Measurements from ENCODE around the gene SLC16A11.
A peak's percentile ranks its signal among the peaks of the same experiment; 100 is the strongest.

Gene SLC16A11

GRCh38 chr17:7011415-7011814 is 32.5 kb downstream of the SLC16A11 start:
- no peaks in the 10 kb centered on the region for H3K9me3 Mint-ChIP-seq (ENCODE audit: low read depth)
- H3K4me3 Mint-ChIP-seq: peak overlapping the region; percentile 97
- H3K27ac Mint-ChIP-seq: peak overlapping the region; percentile 99
- peaks cover 55% of the 10 kb centered on the region for H3K4me1 Mint-ChIP-seq (ENCODE audit: low read depth)
- H3K36me3 Mint-ChIP-seq: peaks cover 5% of the 10 kb centered on the region
- no peaks in the 10 kb centered on the region for H3K27me3 Mint-ChIP-seq

GRCh38 chr17:7010523-7010922 is 33.4 kb downstream of the SLC16A11 start:
- peak overlapping the region; percentile 97 for H3K4me3 Mint-ChIP-seq
- H3K4me1 Mint-ChIP-seq (ENCODE audit: low read depth): peaks cover 46% of the 10 kb centered on the region
- H3K9me3 Mint-ChIP-seq (ENCODE audit: low read depth): no peaks in the 10 kb centered on the region
- H3K36me3 Mint-ChIP-seq: peaks cover 3% of the 10 kb centered on the region
- H3K27ac Mint-ChIP-seq: peak overlapping the region; percentile 50
- H3K27me3 Mint-ChIP-seq: no peaks in the 10 kb centered on the region

GRCh38 chr17:7007143-7007542 is 36.7 kb downstream of the SLC16A11 start:
- H3K27me3 Mint-ChIP-seq: no peaks in the 10 kb centered on the region
- no peaks in the 10 kb centered on the region for H3K9me3 Mint-ChIP-seq (ENCODE audit: low read depth)
- no peak overlapping the region for H3K4me3 Mint-ChIP-seq
- peaks cover 3% of the 10 kb centered on the region for H3K36me3 Mint-ChIP-seq
- H3K4me1 Mint-ChIP-seq (ENCODE audit: low read depth): peaks cover 41% of the 10 kb centered on the region
- peak overlapping the region; percentile 50 for H3K27ac Mint-ChIP-seq

- no peaks in the 10 kb centered on the region for H3K9me3 Mint-ChIP-seq (ENCODE audit: low read depth)
- H3K4me3 Mint-ChIP-seq: no peak overlapping the region
- H3K27ac Mint-ChIP-seq: no peak overlapping the region
- H3K27me3 Mint-ChIP-seq: no peaks in the 10 kb centered on the region
- H3K36me3 Mint-ChIP-seq: peaks cover 8% of the 10 kb centered on the region
- H3K4me1 Mint-ChIP-seq (ENCODE audit: low read depth): peaks cover 33% of the 10 kb centered on the region
These were observed 38.2 kb downstream of the SLC16A11 start for GRCh38 chr17:7005716-7006115.

GRCh38 chr17:7004398-7005253 is 39.3 kb downstream of the SLC16A11 start:
- no peaks in the 10 kb centered on the region for H3K9me3 Mint-ChIP-seq (ENCODE audit: low read depth)
- no peaks in the 10 kb centered on the region for H3K27me3 Mint-ChIP-seq
- H3K4me1 Mint-ChIP-seq (ENCODE audit: low read depth): peaks cover 23% of the 10 kb centered on the region
- H3K4me3 Mint-ChIP-seq: no peak overlapping the region
- no peak overlapping the region for H3K27ac Mint-ChIP-seq
- H3K36me3 Mint-ChIP-seq: peaks cover 10% of the 10 kb centered on the region

- H3K36me3 Mint-ChIP-seq: peaks cover 14% of the 10 kb centered on the region
- peaks cover 18% of the 10 kb centered on the region for H3K4me1 Mint-ChIP-seq (ENCODE audit: low read depth)
- H3K9me3 Mint-ChIP-seq (ENCODE audit: low read depth): no peaks in the 10 kb centered on the region
- no peaks in the 10 kb centered on the region for H3K27me3 Mint-ChIP-seq
- H3K4me3 Mint-ChIP-seq: no peak overlapping the region
- no peak overlapping the region for H3K27ac Mint-ChIP-seq
These were observed 40.1 kb downstream of the SLC16A11 start for GRCh38 chr17:7003745-7004144.

- H3K9me3 Mint-ChIP-seq (ENCODE audit: low read depth): no peaks in the 10 kb centered on the region
- peaks cover 18% of the 10 kb centered on the region for H3K36me3 Mint-ChIP-seq
- no peaks in the 10 kb centered on the region for H3K27me3 Mint-ChIP-seq
- H3K4me1 Mint-ChIP-seq (ENCODE audit: low read depth): peaks cover 16% of the 10 kb centered on the region
- H3K4me3 Mint-ChIP-seq: no peak overlapping the region
- H3K27ac Mint-ChIP-seq: no peak overlapping the region
These were observed 41.4 kb downstream of the SLC16A11 start for GRCh38 chr17:7002288-7003047.

GRCh38 chr17:7001318-7001961 is 42.5 kb downstream of the SLC16A11 start:
- no peak overlapping the region for H3K4me3 Mint-ChIP-seq
- peaks cover 14% of the 10 kb centered on the region for H3K4me1 Mint-ChIP-seq (ENCODE audit: low read depth)
- H3K27ac Mint-ChIP-seq: no peak overlapping the region
- H3K27me3 Mint-ChIP-seq: no peaks in the 10 kb centered on the region
- H3K9me3 Mint-ChIP-seq (ENCODE audit: low read depth): no peaks in the 10 kb centered on the region
- peaks cover 21% of the 10 kb centered on the region for H3K36me3 Mint-ChIP-seq

- Mint-ChIP-seq H3K27me3 (no peaks in the 10 kb centered on the region), H3K27ac (no peak overlapping the region), H3K36me3 (peaks cover 21% of the 10 kb centered on the region), H3K4me3 (no peak overlapping the region), H3K9me3 (ENCODE audit: low read depth) (no peaks in the 10 kb centered on the region), H3K4me1 (ENCODE audit: low read depth) (peaks cover 9% of the 10 kb centered on the region)
These were observed 44.9 kb downstream of the SLC16A11 start for GRCh38 chr17:6998855-6999508.

GRCh38 chr17:6997171-6997570 is 46.7 kb downstream of the SLC16A11 start:
- H3K27ac Mint-ChIP-seq: no peak overlapping the region
- H3K36me3 Mint-ChIP-seq: peaks cover 18% of the 10 kb centered on the region
- H3K4me3 Mint-ChIP-seq: no peak overlapping the region

GRCh38 chr17:6996256-6997011 is 47.5 kb downstream of the SLC16A11 start:
- H3K4me3 Mint-ChIP-seq: no peak overlapping the region
- H3K4me1 Mint-ChIP-seq (ENCODE audit: low read depth): peaks cover 5% of the 10 kb centered on the region
- H3K9me3 Mint-ChIP-seq (ENCODE audit: low read depth): no peaks in the 10 kb centered on the region
- no peaks in the 10 kb centered on the region for H3K27me3 Mint-ChIP-seq
- H3K36me3 Mint-ChIP-seq: peaks cover 13% of the 10 kb centered on the region
- H3K27ac Mint-ChIP-seq: no peak overlapping the region

More at GRCh38 chr17:6997171-6997570, 46.7 kb downstream of the SLC16A11 start:
- Mint-ChIP-seq H3K27me3 (no peaks in the 10 kb centered on the region), H3K9me3 (ENCODE audit: low read depth) (no peaks in the 10 kb centered on the region), H3K4me1 (ENCODE audit: low read depth) (peaks cover 9% of the 10 kb centered on the region)

- Mint-ChIP-seq H3K36me3 (peaks cover 13% of the 10 kb centered on the region), H3K9me3 (ENCODE audit: low read depth) (no peaks in the 10 kb centered on the region), H3K27me3 (no peaks in the 10 kb centered on the region), H3K4me3 (no peak within 1 kb of the TSS), H3K4me1 (ENCODE audit: low read depth) (peaks cover 5% of the 10 kb centered on the region), H3K27ac (no peak within 1 kb of the TSS)
These were observed 48.2 kb downstream of the SLC16A11 start, which contains the start of gene ALOX12 for GRCh38 chr17:6995500-6996255. Gene ALOX12, plus strand, starts transcription at chr17:6996049. Its CDS starts 69 bp downstream, at chr17:6996118.

GRCh38 chr17:6994666-6995256 is 49.1 kb downstream of the SLC16A11 start:
- Mint-ChIP-seq H3K27me3 (no peaks in the 10 kb centered on the region), H3K4me1 (ENCODE audit: low read depth) (peaks cover 5% of the 10 kb centered on the region), H3K4me3 (no peak overlapping the region), H3K9me3 (ENCODE audit: low read depth) (no peaks in the 10 kb centered on the region), H3K27ac (no peak overlapping the region), H3K36me3 (peaks cover 12% of the 10 kb centered on the region)
